H1 (cell line): ENCODE measurements around the gene FAAH. TPM values are rescaled to one million over a fixed set of nuclear protein-coding genes. Genes with fewer than 3 reads are reported as not detected.

Source experiments
- CHD7 ChIP-seq: fragments of 300-600 bp; sonication (generic); IDR thresholded peaks from 2 replicates; pipeline ENCODE4 v1.7.1; 2012; ENCODE audit warnings: low read length, moderate library complexity, mild to moderate bottlenecking, inconsistent platforms; ENCODE audit not compliant: insufficient replicate concordance
- POLR2A ChIP-seq, 2 experiments: IDR thresholded peaks; 1 replicate in 1 of 2; 2 replicates in 1 of 2; pipeline ENCODE4 v1.6.1; 2011; ENCODE audit warnings: low read depth in 2 of 2, low read length in 2 of 2, mild to moderate bottlenecking in 2 of 2; ENCODE audit errors: control extremely low read depth in 1 of 2
- SAP30 ChIP-seq: fragments of 300-600 bp; sonication (generic); IDR thresholded peaks from 2 replicates; pipeline ENCODE4 v1.7.1; 2012; ENCODE audit warnings: low read length, moderate library complexity, mild to moderate bottlenecking, inconsistent platforms; ENCODE audit not compliant: insufficient read depth, insufficient replicate concordance
- TAF1 ChIP-seq: IDR thresholded peaks from 2 replicates; pipeline ENCODE4 v1.6.1; 2011; ENCODE audit warnings: mild to moderate bottlenecking, low read depth, low read length
- ZNF274 ChIP-seq: IDR thresholded peaks from 2 replicates; pipeline ENCODE4 v1.7.0; 2012; ENCODE audit warnings: low read length, borderline replicate concordance; ENCODE audit errors: extremely low read depth
- polyA plus RNA-seq, 7 experiments: library from polyadenylated mRNA; depleted of rRNA in 3 of 7; stranded (reverse) in 5 of 7; unstranded in 2 of 7; fragments of >200 nt in 5 of 7; fragments of 200-250 nt in 2 of 7; gene quantifications; 1 replicate in 5 of 7; 2 replicates in 1 of 7; 4 replicates in 1 of 7; pipeline versions ENCODE4 v1.2.1 to v1.2.3, GENCODE V29; 2011 to 2013; ENCODE audit warnings: missing spikeins in 2 of 7, mixed read lengths in 2 of 7
- total RNA-seq: library from RNA; stranded (reverse); fragmentation: NEBNext Ultra II Directional; extraction: Animal tissue kit (Norgen Biotek cat#: 25700); gene quantifications from 2 replicates; pipeline ENCODE4 v1.2.1, GENCODE V29; 2021
- TF ChIP-seq, protein P1 (sequence below): IDR thresholded peaks from 2 replicates; pipeline ENCODE4 v1.6.1; 2011; ENCODE audit warnings: low read depth, mild to moderate bottlenecking, low read length; ENCODE audit not compliant: insufficient read depth

Gene FAAH
- total and polyA plus RNA-seq, 2 of the 8 experiments (the other 6 are each of a cell fraction or from before 2014, with no cell fraction given), result 41.2 to 47.3 TPM

GRCh38 chr1:46394108-46394871 lies at the start of gene FAAH (continued):
- no peak for TF ChIP-seq ZNF274
- TF ChIP-seq, protein P1, sequence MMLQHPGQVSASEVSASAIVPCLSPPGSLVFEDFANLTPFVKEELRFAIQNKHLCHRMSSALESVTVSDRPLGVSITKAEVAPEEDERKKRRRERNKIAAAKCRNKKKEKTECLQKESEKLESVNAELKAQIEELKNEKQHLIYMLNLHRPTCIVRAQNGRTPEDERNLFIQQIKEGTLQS, result no peak
- peak in 1 of 2 experiments; percentile 43; a peak in 1 of 3 replicates for TF ChIP-seq POLR2A (IDR thresholded peaks at IDR 0.05; ENCODE audit: control extremely low read depth in 1 of 2, low read depth in 2 of 2, low read length in 2 of 2)
- no peak for TF ChIP-seq CHD7
- TF ChIP-seq TAF1, result peak; percentile 77
- peak; percentile 83 for TF ChIP-seq SAP30
